Measurements from ENCODE around the gene RAP1GAP2.

- TF ChIP-seq CTCF (IDR thresholded peaks at IDR 0.05) (no peak), POLR2A (IDR thresholded peaks at IDR 0.05) (no peak), POLR2AphosphoS5 (IDR thresholded peaks at IDR 0.05) (no peak), EP300 (IDR thresholded peaks at IDR 0.05) (no peak)
Measured at GRCh38 chr17:2841606-2842005, 45.4 kb downstream of the RAP1GAP2 start.

All from sigmoid colon (tissue), 4 donors.